ENCODE measurements around the gene SRSF5.

SRSF5 gene

DNA sequence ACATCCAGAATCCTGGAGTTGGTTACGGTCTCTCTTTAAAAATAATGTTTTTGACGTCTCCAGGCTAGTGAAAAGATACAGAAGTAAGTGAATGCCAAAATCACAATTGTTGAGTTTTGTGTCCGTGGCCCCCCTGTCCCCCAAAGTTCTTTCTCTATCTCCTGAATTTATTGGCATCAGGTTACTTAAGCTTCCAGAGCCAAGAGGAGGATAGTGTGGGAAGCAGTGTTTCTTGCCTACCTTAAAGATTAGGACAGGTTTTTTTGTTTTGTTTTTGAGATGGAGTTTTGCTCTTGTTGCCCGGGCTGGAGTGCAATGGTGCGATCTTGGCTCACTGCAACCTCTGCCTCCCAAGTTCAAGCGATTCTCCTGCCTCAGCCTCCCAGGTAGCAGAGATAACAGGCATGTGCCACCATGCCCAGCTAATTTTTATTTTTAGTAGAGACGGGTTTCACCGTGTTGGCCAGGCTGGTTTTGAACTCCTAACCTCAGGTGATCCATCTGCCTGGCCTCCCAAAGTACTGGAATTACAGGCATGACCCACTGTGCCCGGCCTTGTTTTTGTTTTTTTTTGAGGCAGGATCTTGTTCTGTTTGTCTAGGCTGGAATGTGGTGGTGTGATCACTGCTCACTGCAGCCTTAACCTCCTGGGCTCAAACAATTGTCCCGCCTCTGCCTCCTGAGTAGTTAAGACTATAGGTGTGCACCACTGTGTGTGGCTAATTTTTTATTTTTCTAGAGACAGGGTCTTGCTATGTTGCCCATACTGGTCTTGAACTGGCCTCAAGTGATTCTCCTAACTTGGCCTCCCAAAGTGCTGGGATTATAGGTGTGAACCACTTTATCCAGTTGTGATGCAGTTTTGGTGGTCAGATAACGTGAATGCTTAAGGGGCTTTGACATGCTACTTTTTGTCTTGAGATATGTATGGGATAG, 5.4 kb downstream of the SRSF5 start:
- DNase-seq (ENCODE audit: insufficient read length) (no peak), FAIRE-seq (no peak)
- TF ChIP-seq POLR2AphosphoS5 (IDR thresholded peaks at IDR 0.05; ENCODE audit: low read depth, low read length) (peak; percentile 62), TAF1 (IDR thresholded peaks at IDR 0.05; ENCODE audit: borderline replicate concordance, low read depth, low read length) (no peak)

GRCh38 chr14:69773571-69774276, 6.8 kb downstream of the SRSF5 start:
- FAIRE-seq (no peak), DNase-seq (ENCODE audit: insufficient read length) (no peak)
- no peak for TF ChIP-seq TAF1 (IDR thresholded peaks at IDR 0.05; ENCODE audit: borderline replicate concordance, low read depth, low read length)
- TF ChIP-seq POLR2A (IDR thresholded peaks at IDR 0.05; ENCODE audit: low read depth, low read length), result no peak; the same call in none of the 2 replicates
- TF ChIP-seq POLR2AphosphoS5 (IDR thresholded peaks at IDR 0.05; ENCODE audit: low read depth, low read length), result peak; percentile 23; the same call in 1 of the 2 replicates

- FAIRE-seq, result no peak
- TF ChIP-seq POLR2A (IDR thresholded peaks at IDR 0.05; ENCODE audit: low read depth, low read length) (0 out of 2 replicates have a peak, but pooled peaks have one; percentile 4), TAF1 (IDR thresholded peaks at IDR 0.05; ENCODE audit: borderline replicate concordance, low read depth, low read length) (no peak), POLR2AphosphoS5 (IDR thresholded peaks at IDR 0.05; ENCODE audit: low read depth, low read length) (no peak)
- no peak for DNase-seq (ENCODE audit: insufficient read length)
Observed at GRCh38 chr14:69775012-69775411, 8.1 kb downstream of the SRSF5 start.

DNA sequence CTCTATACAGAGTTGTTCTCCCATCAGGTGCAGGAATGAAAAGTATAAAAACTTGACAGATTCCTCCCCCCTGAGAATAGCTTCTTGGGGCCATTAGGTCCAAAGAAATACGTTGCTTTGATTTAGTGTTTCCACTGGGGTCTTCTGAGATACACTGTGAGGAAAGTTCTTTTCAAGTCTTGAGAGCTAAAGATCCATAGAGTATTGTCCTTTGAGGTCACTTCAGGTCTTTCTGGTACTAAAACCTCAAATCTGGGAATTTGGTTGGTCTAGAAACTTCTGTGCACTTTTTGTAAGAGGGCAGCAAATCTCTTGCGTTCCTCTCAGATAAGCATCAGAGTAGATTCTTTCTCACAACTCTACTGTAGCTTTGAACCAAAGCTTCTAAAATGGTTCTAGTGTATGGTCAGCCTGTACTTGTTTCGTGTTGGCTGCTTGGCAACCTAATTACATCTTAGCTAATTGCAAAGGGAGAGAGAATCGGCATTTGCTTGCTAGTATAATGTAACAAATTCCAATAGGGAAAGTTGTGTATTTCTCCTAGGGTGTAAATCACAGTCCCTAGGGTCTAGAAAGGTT, 10.0 kb downstream of the SRSF5 start:
- TF ChIP-seq POLR2A (IDR thresholded peaks at IDR 0.05; ENCODE audit: low read depth, low read length) (no peak; the same call in 1 of the 2 replicates), POLR2AphosphoS5 (IDR thresholded peaks at IDR 0.05; ENCODE audit: low read depth, low read length) (0 out of 2 replicates have a peak, but pooled peaks have one; percentile 31)
- DNase-seq (ENCODE audit: insufficient read length), result no peak
- FAIRE-seq, result no peak

GRCh38 chr14:69779088-69779487, 12.1 kb downstream of the SRSF5 start:
- no peak for FAIRE-seq
- TF ChIP-seq POLR2A (IDR thresholded peaks at IDR 0.05; ENCODE audit: low read depth, low read length) (peak; percentile 31; the same call in 1 of the 2 replicates), POLR2AphosphoS5 (IDR thresholded peaks at IDR 0.05; ENCODE audit: low read depth, low read length) (peak; percentile 29; the same call in 1 of the 2 replicates), TAF1 (IDR thresholded peaks at IDR 0.05; ENCODE audit: borderline replicate concordance, low read depth, low read length) (no peak)
- DNase-seq (ENCODE audit: insufficient read length), result no peak

DNA sequence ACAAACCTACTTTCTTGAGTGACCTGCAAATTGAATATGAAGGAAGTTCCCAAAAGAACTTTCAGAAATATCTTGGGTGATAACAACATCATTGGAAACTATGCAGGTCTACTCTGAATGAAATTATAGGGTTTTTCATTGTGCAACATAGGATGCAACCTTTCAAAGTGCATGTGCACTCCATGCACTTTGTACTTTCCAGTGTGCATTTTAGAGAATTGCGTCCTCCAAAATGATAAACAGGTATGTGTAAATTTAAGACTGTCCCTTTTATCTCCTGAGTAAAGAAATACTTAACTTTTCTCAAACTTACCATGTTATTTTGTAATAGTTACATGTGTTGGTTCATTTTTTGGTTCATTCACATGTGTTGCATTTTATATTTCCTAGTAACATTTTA, 13.2 kb downstream of the SRSF5 start:
- DNase-seq (ENCODE audit: insufficient read length) (no peak), FAIRE-seq (no peak)
- TF ChIP-seq POLR2A (IDR thresholded peaks at IDR 0.05; ENCODE audit: low read depth, low read length), result no peak
- no peak for TF ChIP-seq TAF1 (IDR thresholded peaks at IDR 0.05; ENCODE audit: borderline replicate concordance, low read depth, low read length)
- TF ChIP-seq POLR2AphosphoS5 (IDR thresholded peaks at IDR 0.05; ENCODE audit: low read depth, low read length), result no peak

GRCh38 chr14:69780952-69781351, 14.0 kb downstream of the SRSF5 start:
- TF ChIP-seq POLR2A (IDR thresholded peaks at IDR 0.05; ENCODE audit: low read depth, low read length) (no peak), POLR2AphosphoS5 (IDR thresholded peaks at IDR 0.05; ENCODE audit: low read depth, low read length) (no peak), TAF1 (IDR thresholded peaks at IDR 0.05; ENCODE audit: borderline replicate concordance, low read depth, low read length) (no peak)
- DNase-seq (ENCODE audit: insufficient read length), result no peak
- FAIRE-seq, result no peak

- TF ChIP-seq POLR2AphosphoS5 (IDR thresholded peaks at IDR 0.05; ENCODE audit: low read depth, low read length) (no peak), POLR2A (IDR thresholded peaks at IDR 0.05; ENCODE audit: low read depth, low read length) (no peak), TAF1 (IDR thresholded peaks at IDR 0.05; ENCODE audit: borderline replicate concordance, low read depth, low read length) (no peak)
- FAIRE-seq (no peak), DNase-seq (ENCODE audit: insufficient read length) (no peak)
Observed at GRCh38 chr14:69784942-69785341, 18.0 kb downstream of the SRSF5 start.

DNA sequence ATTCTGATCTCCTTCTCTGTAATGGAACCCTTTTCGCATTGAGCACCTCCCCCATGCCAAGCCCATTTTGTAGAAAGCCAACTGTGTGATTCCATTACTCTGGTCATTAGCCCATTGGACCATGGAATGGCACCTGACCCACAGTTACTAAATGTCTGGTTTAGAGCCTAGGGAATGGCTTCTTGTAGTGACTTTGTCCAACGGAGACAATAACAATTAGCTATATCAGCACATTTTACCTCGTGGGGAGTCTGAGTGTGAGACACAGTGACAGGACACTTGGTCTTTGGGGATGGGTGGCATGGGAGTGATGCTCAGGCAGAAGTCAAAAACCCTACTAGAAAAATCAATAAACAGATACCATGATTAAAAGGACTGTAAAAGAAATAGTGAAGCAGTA, 19.7 kb downstream of the SRSF5 start:
- no peak for TF ChIP-seq POLR2AphosphoS5 (IDR thresholded peaks at IDR 0.05; ENCODE audit: low read depth, low read length)
- DNase-seq (ENCODE audit: insufficient read length) (no peak), FAIRE-seq (no peak)

GRCh38 chr14:69789118-69789640, 22.2 kb downstream of the SRSF5 start:
- TF ChIP-seq POLR2AphosphoS5 (IDR thresholded peaks at IDR 0.05; ENCODE audit: low read depth, low read length) (no peak), TAF1 (IDR thresholded peaks at IDR 0.05; ENCODE audit: borderline replicate concordance, low read depth, low read length) (no peak), POLR2A (IDR thresholded peaks at IDR 0.05; ENCODE audit: low read depth, low read length) (no peak)
- FAIRE-seq, result no peak
- no peak for DNase-seq (ENCODE audit: insufficient read length)

- FAIRE-seq (no peak), DNase-seq (ENCODE audit: insufficient read length) (no peak)
- TF ChIP-seq TAF1 (IDR thresholded peaks at IDR 0.05; ENCODE audit: borderline replicate concordance, low read depth, low read length) (no peak), POLR2A (IDR thresholded peaks at IDR 0.05; ENCODE audit: low read depth, low read length) (no peak), POLR2AphosphoS5 (IDR thresholded peaks at IDR 0.05; ENCODE audit: low read depth, low read length) (no peak)
Observed at GRCh38 chr14:69792887-69793421, 26.0 kb downstream of the SRSF5 start.
